ENCODE results near the gene SIX1.

DNA sequence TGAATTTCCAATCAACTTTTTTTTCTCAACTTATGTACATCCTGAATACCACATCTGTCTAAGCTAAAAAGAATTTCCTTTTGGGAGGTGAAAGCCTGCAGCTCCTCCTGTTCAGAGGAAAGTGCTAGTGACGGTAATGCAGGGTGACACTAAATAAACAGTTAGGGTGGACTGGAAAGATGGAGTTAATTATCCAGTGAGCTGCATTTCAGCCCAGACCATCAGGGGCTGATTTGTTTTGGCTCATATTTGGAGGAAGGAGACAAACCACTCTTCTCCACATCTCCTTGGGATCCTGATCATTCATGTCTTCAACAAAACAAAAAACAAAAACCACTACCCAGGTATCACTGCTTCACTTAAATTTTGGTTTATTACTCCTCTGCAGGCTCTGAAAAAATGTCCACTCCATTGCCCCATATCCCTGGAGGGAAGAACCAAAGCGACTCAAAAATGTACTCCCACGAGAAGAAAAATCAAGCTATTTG lies 5.1 kb upstream of the SIX1 start:
- TF ChIP-seq FOXA1 (IDR thresholded peaks at IDR 0.05), result no peak
- no peak for TF ChIP-seq ARNT (IDR thresholded peaks at IDR 0.05)
- TF ChIP-seq SUZ12 (IDR thresholded peaks at IDR 0.05), result no peak
- no peak for TF ChIP-seq ZNF384 (IDR thresholded peaks at IDR 0.05)
- TF ChIP-seq SP1 (IDR thresholded peaks at IDR 0.05), result no peak
- TF ChIP-seq FOXM1 (IDR thresholded peaks at IDR 0.05; ENCODE audit: borderline replicate concordance), result no peak
- TF ChIP-seq NFRKB (IDR thresholded peaks at IDR 0.05), result no peak
- no peak for TF ChIP-seq CTBP1 (IDR thresholded peaks at IDR 0.05; ENCODE audit: borderline replicate concordance)
